ENCODE data around the gene STARD8. TPM values are rescaled to one million over a fixed set of nuclear protein-coding genes. Genes with fewer than 3 reads are reported as not detected.
"Not testable (repeated sequence)": the region's sequence is repeated elsewhere in the genome, so short reads cannot be mapped to it uniquely, and the experiment has no call there.

STARD8 gene
- total RNA-seq, 1 donor from 2014 or later = 1.7 TPM

DNA sequence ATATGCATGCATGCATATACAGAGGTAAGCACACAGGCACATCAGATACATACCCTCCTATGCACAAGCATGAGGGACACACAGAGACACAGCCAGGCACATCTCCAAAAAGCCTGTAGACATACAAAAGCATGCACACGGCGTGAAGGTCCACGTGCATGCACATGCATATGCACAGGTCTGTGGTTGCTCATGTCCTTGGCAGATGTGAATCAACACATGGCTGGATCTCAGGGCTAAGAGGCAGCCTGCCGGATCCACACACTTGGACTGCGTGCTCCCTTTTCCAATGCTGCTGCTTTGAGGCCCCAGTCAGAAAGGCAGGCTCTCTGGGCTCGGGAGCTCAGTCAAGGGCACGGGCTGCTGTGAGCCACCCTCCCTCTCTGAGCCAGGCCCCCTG is 3.6 kb downstream of the STARD8 start:
- Mint-ChIP-seq H3K4me3 (ENCODE audit: unreplicated experiment) (no peak overlapping the region), H3K27ac (ENCODE audit: unreplicated experiment) (no peak overlapping the region), H3K27me3 (ENCODE audit: unreplicated experiment) (no peaks in the 10 kb centered on the region), H3K9me3 (ENCODE audit: unreplicated experiment) (peaks cover 7% of the 10 kb centered on the region), H3K36me3 (ENCODE audit: unreplicated experiment) (no peaks in the 10 kb centered on the region), H3K4me1 (ENCODE audit: unreplicated experiment) (peaks cover 20% of the 10 kb centered on the region)
- DNase-seq (ENCODE audit: extremely low spot score, unreplicated experiment) = no peak
- TF ChIP-seq, protein P1, sequence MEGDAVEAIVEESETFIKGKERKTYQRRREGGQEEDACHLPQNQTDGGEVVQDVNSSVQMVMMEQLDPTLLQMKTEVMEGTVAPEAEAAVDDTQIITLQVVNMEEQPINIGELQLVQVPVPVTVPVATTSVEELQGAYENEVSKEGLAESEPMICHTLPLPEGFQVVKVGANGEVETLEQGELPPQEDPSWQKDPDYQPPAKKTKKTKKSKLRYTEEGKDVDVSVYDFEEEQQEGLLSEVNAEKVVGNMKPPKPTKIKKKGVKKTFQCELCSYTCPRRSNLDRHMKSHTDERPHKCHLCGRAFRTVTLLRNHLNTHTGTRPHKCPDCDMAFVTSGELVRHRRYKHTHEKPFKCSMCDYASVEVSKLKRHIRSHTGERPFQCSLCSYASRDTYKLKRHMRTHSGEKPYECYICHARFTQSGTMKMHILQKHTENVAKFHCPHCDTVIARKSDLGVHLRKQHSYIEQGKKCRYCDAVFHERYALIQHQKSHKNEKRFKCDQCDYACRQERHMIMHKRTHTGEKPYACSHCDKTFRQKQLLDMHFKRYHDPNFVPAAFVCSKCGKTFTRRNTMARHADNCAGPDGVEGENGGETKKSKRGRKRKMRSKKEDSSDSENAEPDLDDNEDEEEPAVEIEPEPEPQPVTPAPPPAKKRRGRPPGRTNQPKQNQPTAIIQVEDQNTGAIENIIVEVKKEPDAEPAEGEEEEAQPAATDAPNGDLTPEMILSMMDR (IDR thresholded peaks at IDR 0.05) = no peak

DNA sequence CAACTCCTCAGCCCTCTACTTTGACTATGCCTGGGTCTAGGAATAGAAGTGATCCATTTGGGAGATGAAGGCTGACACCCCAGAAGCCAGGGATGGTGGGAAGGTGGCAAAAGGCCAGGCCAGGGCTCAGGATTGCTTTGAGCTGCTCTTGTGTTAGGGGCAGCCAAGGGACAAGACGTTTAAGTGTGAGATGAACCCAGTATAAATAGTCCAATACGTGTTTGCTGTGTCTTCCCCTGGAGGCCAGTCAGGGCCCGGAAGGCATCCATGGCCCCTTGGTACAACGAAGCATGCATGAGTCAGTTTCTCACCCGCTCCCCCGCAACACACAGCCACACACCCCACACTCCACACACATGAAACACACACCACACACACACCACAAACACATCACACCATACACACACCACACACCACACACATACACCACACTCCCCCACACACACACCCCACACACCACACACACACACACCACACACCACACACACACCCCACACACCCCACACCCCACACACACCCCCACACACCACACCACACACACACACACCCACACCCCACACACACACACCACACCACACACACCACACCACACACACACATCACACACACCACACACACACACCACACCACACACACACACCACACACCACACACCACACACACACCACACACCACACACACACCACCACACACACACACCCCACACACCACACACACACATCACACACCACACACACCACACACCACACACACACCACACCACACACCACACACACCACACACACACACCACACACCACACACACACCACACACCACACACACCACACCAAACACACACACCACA is 5.1 kb downstream of the STARD8 start:
- TF ChIP-seq, protein P1 (IDR thresholded peaks at IDR 0.05) = no peak
- no peak overlapping the region for H3K27ac Mint-ChIP-seq (ENCODE audit: unreplicated experiment)
- H3K27me3 Mint-ChIP-seq (ENCODE audit: unreplicated experiment) = no peaks in the 10 kb centered on the region
- no peaks in the 10 kb centered on the region for H3K36me3 Mint-ChIP-seq (ENCODE audit: unreplicated experiment)
- H3K4me1 Mint-ChIP-seq (ENCODE audit: unreplicated experiment) = peaks cover 12% of the 10 kb centered on the region
- no peak for DNase-seq (ENCODE audit: extremely low spot score, unreplicated experiment)
- H3K4me3 Mint-ChIP-seq (ENCODE audit: unreplicated experiment) = no peak overlapping the region
- peaks cover 7% of the 10 kb centered on the region for H3K9me3 Mint-ChIP-seq (ENCODE audit: unreplicated experiment)

DNA sequence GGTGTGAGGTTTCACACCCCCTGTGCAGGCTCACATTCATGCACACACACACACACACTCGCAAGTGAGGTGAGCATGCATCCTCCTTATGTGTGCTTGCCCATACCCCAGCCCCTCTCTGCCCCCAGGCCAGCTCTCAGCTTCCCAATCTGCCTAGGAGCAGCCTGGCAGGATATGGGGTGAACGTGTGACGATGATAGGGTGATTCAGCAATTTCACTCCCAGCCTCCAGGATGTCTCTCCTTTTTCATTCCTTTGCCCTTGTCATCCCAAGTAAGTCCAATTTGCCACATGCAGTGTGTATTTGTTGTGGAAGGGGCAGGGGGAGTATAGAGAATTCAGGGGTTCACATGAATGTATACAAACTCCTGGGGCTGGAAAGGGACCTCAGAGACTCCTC is 7.2 kb downstream of the STARD8 start:
- Mint-ChIP-seq H3K9me3 (ENCODE audit: unreplicated experiment) (peaks cover 7% of the 10 kb centered on the region), H3K4me1 (ENCODE audit: unreplicated experiment) (peaks cover 19% of the 10 kb centered on the region), H3K36me3 (ENCODE audit: unreplicated experiment) (no peaks in the 10 kb centered on the region), H3K27me3 (ENCODE audit: unreplicated experiment) (no peaks in the 10 kb centered on the region), H3K4me3 (ENCODE audit: unreplicated experiment) (no peak overlapping the region), H3K27ac (ENCODE audit: unreplicated experiment) (no peak overlapping the region)
- TF ChIP-seq, protein P1 (IDR thresholded peaks at IDR 0.05) = no peak
- no peak for DNase-seq (ENCODE audit: extremely low spot score, unreplicated experiment)

DNA sequence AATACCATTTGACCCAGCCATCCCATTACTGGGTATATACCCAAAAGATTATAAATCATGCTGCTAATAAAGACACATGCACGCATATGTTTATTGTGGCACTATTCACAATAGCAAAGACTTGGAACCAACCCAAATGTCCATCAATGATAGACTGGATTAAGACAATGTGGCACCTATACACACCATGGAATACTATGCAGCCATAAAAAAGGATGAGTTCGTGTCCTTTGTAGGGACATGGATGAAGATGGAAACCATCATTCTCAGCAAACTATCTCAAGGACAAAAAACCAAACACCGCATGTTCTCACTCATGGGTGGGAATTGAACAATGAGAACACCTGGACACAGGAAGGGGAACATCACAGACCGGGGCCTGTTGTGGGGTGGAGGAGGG is 9.0 kb downstream of the STARD8 start:
- H3K27ac Mint-ChIP-seq (ENCODE audit: unreplicated experiment); H3K9me3 Mint-ChIP-seq (ENCODE audit: unreplicated experiment); H3K4me3 Mint-ChIP-seq (ENCODE audit: unreplicated experiment); H3K27me3 Mint-ChIP-seq (ENCODE audit: unreplicated experiment); H3K36me3 Mint-ChIP-seq (ENCODE audit: unreplicated experiment); DNase-seq (ENCODE audit: extremely low spot score, unreplicated experiment): not testable (repeated sequence)
- H3K4me1 Mint-ChIP-seq (ENCODE audit: unreplicated experiment) = peaks cover 21% of the 10 kb centered on the region

DNA sequence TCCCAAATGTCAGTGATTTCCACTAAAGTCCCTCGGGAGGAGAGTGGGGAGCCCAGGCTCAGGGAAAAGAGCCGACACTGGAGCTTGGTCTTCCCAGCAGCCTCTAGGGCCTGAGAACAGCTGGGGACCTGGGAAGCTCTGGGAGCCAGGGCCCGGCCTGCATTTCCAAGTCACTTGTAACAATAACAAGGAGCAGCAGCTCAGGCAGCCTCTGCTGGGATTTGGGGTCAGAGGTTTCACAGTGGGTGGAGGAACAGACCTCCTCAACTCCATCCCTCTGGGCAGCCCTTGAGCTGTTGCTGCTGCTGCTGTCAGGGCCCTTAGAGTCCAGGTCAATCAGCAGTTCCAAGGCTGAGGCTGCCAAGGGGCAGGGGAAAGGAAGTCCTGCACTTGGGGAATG is 11.1 kb downstream of the STARD8 start:
- Mint-ChIP-seq H3K4me3 (ENCODE audit: unreplicated experiment) (no peak overlapping the region), H3K4me1 (ENCODE audit: unreplicated experiment) (peaks cover 21% of the 10 kb centered on the region), H3K27me3 (ENCODE audit: unreplicated experiment) (no peaks in the 10 kb centered on the region), H3K9me3 (ENCODE audit: unreplicated experiment) (peaks cover 7% of the 10 kb centered on the region), H3K36me3 (ENCODE audit: unreplicated experiment) (no peaks in the 10 kb centered on the region), H3K27ac (ENCODE audit: unreplicated experiment) (peak overlapping the region; percentile 63)
- TF ChIP-seq, protein P1 (IDR thresholded peaks at IDR 0.05) = no peak
- DNase-seq (ENCODE audit: extremely low spot score, unreplicated experiment) = no peak
